ENCODE measurements around the gene PCED1B. TPM values are rescaled to one million over a fixed set of nuclear protein-coding genes. Genes with fewer than 3 reads are reported as not detected.
"Not testable (repeated sequence)": the region's sequence is repeated elsewhere in the genome, so short reads cannot be mapped to it uniquely, and the experiment has no call there.

Gene PCED1B
- total and polyA plus RNA-seq, 3 donors from 2014 or later, result 30.0 to 56.1 (median 47.2) TPM

- H3K4me3 ChIP-seq, result no peak overlapping the region
- peaks cover 14% of the 10 kb centered on the region for H3K4me1 ChIP-seq
- WGBS, 2 donors, result 33 to 78% methylated on average over 3 of the region's 3 CpGs
- no peaks in the 10 kb centered on the region for H3K36me3 ChIP-seq (ENCODE audit: low read depth, missing control alignments)
- H3K27ac ChIP-seq, result no peak overlapping the region
- H3K9me3 ChIP-seq, result no peaks in the 10 kb centered on the region
- no peak for DNase-seq
- TF ChIP-seq POLR2A (IDR thresholded peaks at IDR 0.05), result no peak
- no peak for TF ChIP-seq CTCF (IDR thresholded peaks at IDR 0.05)
- H3K27me3 ChIP-seq, result no peaks in the 10 kb centered on the region
- intact Hi-C loops (cut with DNase I; ENCODE audit: low total_unique reads), result no loop called here
Observed at GRCh38 chr12:47190905-47191304, 111.5 kb downstream of the PCED1B start.

GRCh38 chr12:47192051-47192450 lies 112.6 kb downstream of the PCED1B start:
- no peaks in the 10 kb centered on the region for H3K27me3 ChIP-seq
- H3K36me3 ChIP-seq (ENCODE audit: low read depth, missing control alignments), result no peaks in the 10 kb centered on the region
- no peaks in the 10 kb centered on the region for H3K9me3 ChIP-seq
- H3K4me3 ChIP-seq, result no peak overlapping the region
- WGBS, 2 donors, result 80 to 87% methylated on average over 4 of the region's 4 CpGs
- intact Hi-C loops (cut with DNase I; ENCODE audit: low total_unique reads), result no loop called here
- peaks cover 14% of the 10 kb centered on the region for H3K4me1 ChIP-seq
- no peak for TF ChIP-seq POLR2A (IDR thresholded peaks at IDR 0.05)
- TF ChIP-seq CTCF (IDR thresholded peaks at IDR 0.05), result no peak
- no peak overlapping the region for H3K27ac ChIP-seq
- DNase-seq, result no peak

GRCh38 chr12:47193066-47193465 lies 113.6 kb downstream of the PCED1B start:
- 74 to 80% methylated on average over 3 of the region's 3 CpGs for WGBS, 2 donors
- no peaks in the 10 kb centered on the region for H3K36me3 ChIP-seq (ENCODE audit: low read depth, missing control alignments)
- no peak overlapping the region for H3K27ac ChIP-seq
- TF ChIP-seq CTCF (IDR thresholded peaks at IDR 0.05) (no peak), POLR2A (IDR thresholded peaks at IDR 0.05) (no peak)
- DNase-seq, result no peak
- H3K4me3 ChIP-seq, result no peak overlapping the region
- no peaks in the 10 kb centered on the region for H3K9me3 ChIP-seq
- no peaks in the 10 kb centered on the region for H3K27me3 ChIP-seq
- intact Hi-C loops (cut with DNase I; ENCODE audit: low total_unique reads), result no loop called here
- H3K4me1 ChIP-seq, result peaks cover 14% of the 10 kb centered on the region

GRCh38 chr12:47194501-47194900 lies 115.1 kb downstream of the PCED1B start:
- TF ChIP-seq POLR2A (IDR thresholded peaks at IDR 0.05) (no peak), CTCF (IDR thresholded peaks at IDR 0.05) (no peak)
- H3K4me3 ChIP-seq, result no peak overlapping the region
- no peaks in the 10 kb centered on the region for H3K27me3 ChIP-seq
- intact Hi-C loops (cut with DNase I; ENCODE audit: low total_unique reads), result no loop called here
- H3K9me3 ChIP-seq, result no peaks in the 10 kb centered on the region
- peaks cover 7% of the 10 kb centered on the region for H3K4me1 ChIP-seq
- no peak overlapping the region for H3K27ac ChIP-seq
- no peak for DNase-seq
- H3K36me3 ChIP-seq (ENCODE audit: low read depth, missing control alignments), result no peaks in the 10 kb centered on the region
- WGBS, 2 donors, result 42 to 52% methylated on average over 4 of the region's 4 CpGs

- no peaks in the 10 kb centered on the region for H3K9me3 ChIP-seq
- H3K27me3 ChIP-seq, result no peaks in the 10 kb centered on the region
- no peak overlapping the region for H3K27ac ChIP-seq
- H3K4me1 ChIP-seq, result no peaks in the 10 kb centered on the region
- TF ChIP-seq CTCF (IDR thresholded peaks at IDR 0.05) (no peak), POLR2A (IDR thresholded peaks at IDR 0.05) (no peak)
- H3K36me3 ChIP-seq (ENCODE audit: low read depth, missing control alignments), result no peaks in the 10 kb centered on the region
- intact Hi-C loops (cut with DNase I; ENCODE audit: low total_unique reads), result no loop called here
- no peak for DNase-seq
- no peak overlapping the region for H3K4me3 ChIP-seq
- WGBS, 2 donors, result 56 to 64% methylated on average over 2 of the region's 2 CpGs
Observed at GRCh38 chr12:47200446-47200845, 121.0 kb downstream of the PCED1B start.

GRCh38 chr12:47201190-47201589 lies 121.8 kb downstream of the PCED1B start:
- H3K4me1 ChIP-seq; intact Hi-C loops (cut with DNase I; ENCODE audit: low total_unique reads); H3K27me3 ChIP-seq; DNase-seq; H3K9me3 ChIP-seq; H3K27ac ChIP-seq; H3K36me3 ChIP-seq (ENCODE audit: low read depth, missing control alignments); H3K4me3 ChIP-seq: not testable (repeated sequence)
- 55 to 59% methylated on average over 6 of the region's 6 CpGs for WGBS, 2 donors

Data from testis (tissue), 3 donors.